Endothelial cell of hepatic sinusoid (primary cell): ENCODE measurements around the gene XPNPEP2.
"Not testable (repeated sequence)": the region's sequence is repeated elsewhere in the genome, so short reads cannot be mapped to it uniquely, and the experiment has no call there.

Source experiments
- in situ Hi-C: cut with HindIII; loops from 2 replicates; pipeline ENCODE4 v1.10.0; 2017; ENCODE audit warnings: low sequenced_read_pairs

Gene XPNPEP2

GRCh38 chrX:129718676-129719075, 20.1 kb upstream of the XPNPEP2 start:
- in situ Hi-C loops = loop anchor here (5.0 kb wide), 1 partner anchor 106 kb away; no protein-coding TSS in a partner anchor

DNA sequence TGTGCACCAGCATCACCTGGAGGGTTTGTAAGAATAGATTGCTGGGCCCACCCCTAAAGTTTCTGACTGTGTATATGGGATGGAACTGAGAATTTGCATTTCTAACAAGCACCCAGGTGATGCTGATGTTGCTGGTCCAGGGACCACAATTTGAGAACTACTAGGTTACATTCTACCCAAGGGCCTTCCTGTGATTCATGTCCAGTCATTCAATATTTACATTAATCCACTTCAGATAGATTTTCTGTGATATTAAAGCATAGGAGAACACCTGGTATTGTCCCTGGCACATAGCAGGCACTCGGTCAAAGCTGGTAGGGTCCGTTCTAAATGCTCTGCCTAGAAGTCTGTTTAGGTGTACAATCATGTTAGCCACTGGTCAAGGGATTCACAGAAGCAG, 19.5 kb upstream of the XPNPEP2 start:
- in situ Hi-C loops = loop anchor here (5.0 kb wide), 1 partner anchor 107 kb away; no protein-coding TSS in a partner anchor

DNA sequence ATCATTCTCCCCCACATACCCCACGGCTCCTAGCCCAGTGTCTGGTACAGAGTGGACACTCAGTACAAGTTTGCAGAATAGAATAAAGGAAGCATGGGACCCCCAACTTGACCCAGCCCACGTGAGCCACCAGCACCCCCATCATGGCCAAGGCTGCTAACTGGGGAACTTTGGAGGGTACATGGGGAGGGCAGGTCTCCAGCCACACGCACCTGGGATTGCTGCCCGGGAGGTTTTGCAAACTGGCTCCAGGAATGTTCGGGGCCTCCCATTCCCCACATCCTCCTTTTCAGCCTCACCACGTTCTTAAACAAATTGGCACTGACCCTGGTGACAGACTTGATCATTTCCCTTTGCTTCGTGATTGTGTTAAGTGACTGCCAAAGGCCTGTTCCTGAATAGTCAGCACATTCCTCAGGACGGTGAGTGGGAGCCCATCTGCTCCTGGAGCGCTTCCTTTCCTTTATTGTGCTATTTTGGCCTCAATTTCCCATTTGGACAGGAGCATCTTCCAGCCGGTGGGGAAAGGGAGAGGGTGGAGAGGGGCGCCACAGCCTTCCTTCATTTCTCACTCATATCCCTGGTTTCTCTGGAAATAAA, 18.7 kb upstream of the XPNPEP2 start:
- in situ Hi-C loops = loop anchor here (5.0 kb wide), 1 partner anchor 108 kb away; no protein-coding TSS in a partner anchor

- in situ Hi-C loops = no loop called here
These were observed 18.0 kb upstream of the XPNPEP2 start for GRCh38 chrX:129720741-129721140.

- in situ Hi-C loops = no loop called here
These were observed 17.4 kb upstream of the XPNPEP2 start for GRCh38 chrX:129721414-129721813.

DNA sequence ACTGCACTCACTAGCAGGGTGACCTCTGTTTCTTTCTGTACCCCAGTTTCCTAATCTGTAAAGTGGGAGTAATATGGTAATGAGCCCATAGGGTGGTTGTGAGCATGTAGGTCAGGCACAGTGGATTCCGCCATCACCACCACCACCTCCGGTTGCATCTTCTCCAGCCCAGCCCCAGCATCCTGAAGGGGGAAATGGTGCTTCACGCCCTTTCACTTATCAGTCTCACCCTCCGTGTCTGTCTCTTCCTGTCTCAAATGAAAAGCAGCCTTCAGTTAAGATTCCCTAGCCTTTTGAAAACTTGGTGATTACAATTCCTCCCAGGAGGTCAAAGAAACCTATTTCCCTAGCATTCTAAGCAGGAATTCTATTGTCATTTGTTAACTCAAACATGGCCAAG, 16.9 kb upstream of the XPNPEP2 start:
- in situ Hi-C loops = no loop called here

- in situ Hi-C loops = no loop called here
These were observed 15.3 kb upstream of the XPNPEP2 start for GRCh38 chrX:129723511-129723910.

DNA sequence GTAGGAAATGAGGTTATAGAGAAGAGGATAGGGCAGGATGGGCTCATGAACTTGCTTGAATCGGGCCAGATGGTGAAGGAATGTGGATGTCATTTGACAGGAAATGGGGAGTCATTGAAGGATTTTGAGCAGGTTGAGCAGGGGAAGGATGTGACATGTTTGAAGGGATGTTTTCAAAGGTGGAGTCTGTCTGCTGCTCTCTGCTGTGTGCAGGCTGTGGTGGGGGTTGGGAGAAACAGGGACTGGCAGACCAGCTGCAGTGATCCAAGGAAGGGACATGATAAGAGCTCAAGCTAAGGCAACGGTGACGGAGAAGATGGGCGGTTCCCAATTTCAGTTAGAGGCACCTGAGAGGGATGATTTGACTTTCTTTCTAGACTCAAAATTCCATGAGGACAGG, 14.0 kb upstream of the XPNPEP2 start:
- in situ Hi-C loops = no loop called here

DNA sequence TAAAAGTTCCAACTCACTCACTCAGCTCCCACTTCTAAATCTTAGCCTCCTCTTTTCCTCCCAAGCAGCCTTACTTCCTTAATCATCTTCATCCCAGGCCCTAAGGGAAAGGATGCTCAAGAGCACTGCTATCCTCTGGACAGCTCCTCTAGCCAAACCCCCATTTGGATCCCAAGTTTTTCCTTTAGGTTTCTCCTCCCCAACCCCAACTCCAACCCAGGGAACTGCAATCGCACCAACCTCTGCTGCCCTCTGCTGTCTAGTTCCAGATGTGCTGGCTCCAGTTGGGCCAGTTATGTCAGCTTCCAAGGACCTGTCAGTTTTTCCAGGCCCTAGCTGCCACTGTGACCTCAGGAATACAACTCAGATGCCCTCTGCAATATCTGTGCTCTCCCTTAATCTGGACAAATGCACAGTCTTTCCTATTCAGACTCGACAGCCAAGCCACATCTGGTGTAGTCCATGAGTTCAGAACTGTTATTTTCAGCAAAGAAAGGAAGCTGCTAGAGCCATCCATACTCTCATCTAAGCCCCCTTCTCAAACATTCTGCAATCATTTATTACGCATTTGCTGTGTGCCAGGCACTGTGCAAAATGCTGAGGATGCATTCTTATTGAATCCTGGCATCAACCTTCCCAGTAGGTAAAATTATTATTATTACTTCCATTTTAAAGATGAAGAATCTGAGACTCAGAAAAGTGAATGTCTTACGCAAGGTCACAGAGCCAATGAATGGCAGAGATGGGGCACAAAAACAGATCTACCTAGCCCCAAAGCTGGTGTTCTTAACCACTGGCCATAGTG, 12.3 kb upstream of the XPNPEP2 start:
- in situ Hi-C loops = no loop called here

DNA sequence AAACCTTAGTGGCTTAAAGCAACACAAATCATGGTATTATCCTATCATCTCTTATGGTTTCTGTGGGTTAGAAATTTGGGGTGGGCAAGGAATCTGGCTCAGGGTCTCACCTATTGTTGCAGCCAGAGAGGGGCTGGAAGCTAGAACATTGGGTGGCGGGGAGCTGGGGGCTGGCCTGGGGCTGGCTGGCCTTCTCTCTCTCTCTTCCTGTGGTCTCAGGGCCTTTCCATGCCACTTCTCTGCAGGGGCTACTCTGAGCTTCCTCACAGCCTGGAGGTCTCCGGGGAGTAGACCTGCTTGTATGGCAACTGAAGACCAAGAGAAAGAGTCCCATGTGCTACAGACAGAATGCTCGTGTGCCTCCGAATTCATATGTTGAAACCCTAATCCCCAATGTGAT, 10.7 kb upstream of the XPNPEP2 start:
- in situ Hi-C loops = no loop called here

GRCh38 chrX:129731228-129731627, 7.6 kb upstream of the XPNPEP2 start:
- in situ Hi-C loops = loop anchor here (5.0 kb wide), 1 partner anchor 54 kb away; no protein-coding TSS in a partner anchor

DNA sequence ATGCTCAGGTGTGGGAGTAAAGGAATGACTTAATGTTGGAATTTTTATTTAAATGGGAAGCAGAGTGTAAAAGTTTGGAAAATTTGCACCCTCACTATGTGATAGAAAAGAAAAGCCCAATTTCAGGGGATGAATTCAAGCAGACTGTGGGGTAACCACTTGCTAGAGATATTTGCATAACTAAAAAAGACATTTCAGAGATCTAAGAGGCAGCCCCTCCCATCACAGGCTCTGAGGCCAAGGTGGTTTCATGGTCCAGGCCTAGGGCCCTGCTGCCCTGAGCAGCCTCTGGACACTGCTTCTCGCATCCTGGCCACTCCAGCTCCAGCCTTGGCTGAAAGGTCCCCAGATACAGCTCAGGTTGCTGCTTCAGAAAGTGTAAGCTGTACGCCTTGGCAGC, 5.9 kb upstream of the XPNPEP2 start:
- in situ Hi-C loops = loop anchor here (5.0 kb wide), 1 partner anchor 56 kb away; no protein-coding TSS in a partner anchor

DNA sequence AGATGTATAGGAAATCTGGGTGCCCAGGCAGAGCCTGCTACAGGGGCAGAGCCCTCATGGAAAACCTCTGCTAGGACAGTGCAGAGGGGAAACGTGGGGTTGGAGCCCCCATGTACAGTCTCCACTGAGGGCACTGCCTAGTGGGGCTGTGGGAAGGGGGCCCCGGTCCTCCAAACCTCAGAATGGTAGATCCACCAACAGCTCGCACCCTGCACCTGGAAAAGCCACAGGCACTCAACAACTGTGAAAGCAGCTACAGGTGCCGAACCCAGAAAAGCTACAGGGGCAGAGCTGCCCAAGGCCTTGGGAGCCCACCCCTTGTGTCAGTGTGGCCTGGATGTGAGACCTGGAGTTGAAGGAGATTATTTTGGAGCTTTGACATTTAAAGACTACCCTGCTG, 5.4 kb upstream of the XPNPEP2 start:
- in situ Hi-C loops = loop anchor here (5.0 kb wide), 1 partner anchor 56 kb away; no protein-coding TSS in a partner anchor

DNA sequence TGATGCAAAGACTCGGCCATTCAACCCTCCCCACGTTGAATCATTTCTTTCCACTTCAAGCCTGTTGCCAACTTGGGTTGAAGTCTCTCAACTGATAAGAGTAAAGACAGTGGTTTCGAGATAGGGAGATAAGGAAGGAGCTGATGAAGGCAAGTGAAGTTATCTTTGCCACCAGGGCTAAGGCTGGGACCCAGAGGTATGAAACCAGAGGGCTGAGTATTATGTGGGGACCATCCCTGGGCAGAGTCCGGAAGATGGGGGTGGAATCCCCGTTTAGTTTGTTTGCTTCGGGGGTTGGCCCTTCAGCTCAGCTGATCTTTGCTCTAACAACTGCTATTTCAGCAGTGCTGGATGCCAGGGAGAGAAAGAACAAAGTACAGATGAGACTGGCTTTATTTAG, 2.3 kb upstream of the XPNPEP2 start:
- in situ Hi-C loops = no loop called here

- in situ Hi-C loops = no loop called here
These were observed 863 bp upstream of the XPNPEP2 start for GRCh38 chrX:129737916-129738315.

GRCh38 chrX:129739578-129739977, 799 bp downstream of the XPNPEP2 start:
- in situ Hi-C loops = no loop called here

DNA sequence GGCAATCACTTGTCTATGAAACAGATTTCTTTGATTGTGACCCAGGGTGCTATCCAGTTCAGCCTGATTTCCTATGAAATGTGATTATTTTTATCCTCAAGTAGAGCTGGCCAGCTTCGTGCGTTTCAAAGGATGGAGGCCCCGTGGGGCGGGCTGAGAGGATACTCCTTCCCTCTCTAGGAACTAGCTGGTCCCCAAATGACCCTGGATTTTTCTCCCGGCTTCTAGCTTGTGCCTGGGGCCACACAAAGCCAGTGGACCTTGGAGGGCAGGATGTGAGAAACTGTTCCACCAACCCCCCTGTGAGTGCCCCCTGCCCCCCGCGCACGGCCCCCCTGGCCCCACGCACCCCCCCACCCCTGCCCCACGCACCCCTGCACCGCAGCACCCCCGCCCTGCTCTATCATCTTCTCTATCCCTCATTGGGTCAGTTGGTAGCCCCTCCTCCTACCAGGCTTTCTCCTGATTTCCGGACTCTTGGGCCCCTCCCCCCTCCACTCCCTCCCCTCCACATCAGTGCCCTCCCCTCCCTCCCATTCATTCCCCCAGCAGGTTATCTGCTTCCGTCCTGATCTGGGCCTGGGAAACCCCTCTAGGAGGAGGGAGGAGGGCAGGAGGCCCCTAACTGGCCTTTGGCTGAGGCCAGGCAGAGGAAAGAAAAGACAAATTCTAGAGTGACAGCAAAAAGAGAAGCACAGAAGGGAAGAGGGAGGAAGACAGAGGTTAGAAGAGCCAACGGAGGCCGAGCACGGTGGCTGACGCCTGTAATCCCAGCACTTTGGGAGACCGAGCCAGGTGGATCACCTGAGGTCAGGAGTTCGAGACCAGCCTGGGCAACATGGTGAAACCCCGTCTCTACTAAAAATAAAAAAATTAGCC, 3.3 kb downstream of the XPNPEP2 start:
- in situ Hi-C loops = no loop called here

DNA sequence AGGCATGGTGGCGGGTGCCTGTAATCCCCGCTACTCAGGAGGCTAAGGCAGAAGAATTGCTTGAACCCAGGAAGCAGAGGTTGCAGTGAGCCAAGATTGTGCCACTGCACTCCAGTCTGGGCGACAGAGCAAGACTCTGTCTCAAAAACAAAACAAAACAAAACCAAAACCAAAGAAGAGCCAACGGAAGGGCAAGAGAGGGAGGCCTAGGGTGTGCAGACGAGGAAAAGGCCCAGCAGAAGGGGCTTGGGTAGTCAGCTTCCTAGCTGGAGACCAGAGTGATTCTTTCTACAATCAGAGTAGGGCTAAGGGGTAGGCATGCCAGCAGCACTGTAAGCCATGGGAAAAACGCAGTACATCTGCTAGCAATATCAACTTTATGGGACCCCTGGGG, 4.0 kb downstream of the XPNPEP2 start:
- in situ Hi-C loops = not testable (repeated sequence)

GRCh38 chrX:129743821-129744220, 5.0 kb downstream of the XPNPEP2 start:
- in situ Hi-C loops = no loop called here

GRCh38 chrX:129744861-129745321, 6.1 kb downstream of the XPNPEP2 start:
- in situ Hi-C loops = no loop called here
